ENCODE data around the gene SCD5.

DNA sequence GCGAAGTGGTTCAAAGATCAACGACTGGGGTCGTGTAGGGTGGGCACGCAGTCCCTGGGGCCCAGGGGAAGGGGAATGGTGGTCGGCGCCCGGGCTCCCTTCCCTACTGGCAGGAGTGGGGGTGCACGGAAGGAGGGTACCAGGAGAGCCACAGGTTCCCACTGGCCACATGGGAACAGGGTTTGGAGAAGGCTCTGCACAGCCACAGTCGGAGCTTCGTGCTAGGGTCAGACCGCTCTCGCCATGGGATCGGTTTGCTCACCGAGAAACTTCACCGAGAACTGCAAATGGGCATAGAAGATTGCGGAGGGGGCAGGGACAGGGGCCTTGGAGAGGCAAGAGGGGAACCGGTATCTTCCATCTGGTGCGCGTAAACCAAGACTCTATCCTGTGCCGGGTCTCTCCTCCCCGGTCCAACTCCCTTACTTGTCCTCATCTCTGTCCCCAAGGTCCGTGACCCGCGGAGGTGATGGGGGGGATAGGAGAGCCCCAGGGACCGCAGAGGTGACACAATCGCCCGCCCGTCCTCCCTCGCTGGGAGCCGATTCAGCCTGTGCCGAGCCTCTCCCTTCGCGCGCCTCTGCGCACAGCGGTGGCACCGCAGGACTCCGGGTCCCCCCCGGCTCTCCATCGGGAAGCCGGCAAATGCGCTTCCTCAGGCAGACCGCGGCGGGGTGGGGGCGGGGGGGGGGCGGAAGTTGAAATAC is 1.0 kb downstream of the SCD5 start:
- TF ChIP-seq, protein P1, sequence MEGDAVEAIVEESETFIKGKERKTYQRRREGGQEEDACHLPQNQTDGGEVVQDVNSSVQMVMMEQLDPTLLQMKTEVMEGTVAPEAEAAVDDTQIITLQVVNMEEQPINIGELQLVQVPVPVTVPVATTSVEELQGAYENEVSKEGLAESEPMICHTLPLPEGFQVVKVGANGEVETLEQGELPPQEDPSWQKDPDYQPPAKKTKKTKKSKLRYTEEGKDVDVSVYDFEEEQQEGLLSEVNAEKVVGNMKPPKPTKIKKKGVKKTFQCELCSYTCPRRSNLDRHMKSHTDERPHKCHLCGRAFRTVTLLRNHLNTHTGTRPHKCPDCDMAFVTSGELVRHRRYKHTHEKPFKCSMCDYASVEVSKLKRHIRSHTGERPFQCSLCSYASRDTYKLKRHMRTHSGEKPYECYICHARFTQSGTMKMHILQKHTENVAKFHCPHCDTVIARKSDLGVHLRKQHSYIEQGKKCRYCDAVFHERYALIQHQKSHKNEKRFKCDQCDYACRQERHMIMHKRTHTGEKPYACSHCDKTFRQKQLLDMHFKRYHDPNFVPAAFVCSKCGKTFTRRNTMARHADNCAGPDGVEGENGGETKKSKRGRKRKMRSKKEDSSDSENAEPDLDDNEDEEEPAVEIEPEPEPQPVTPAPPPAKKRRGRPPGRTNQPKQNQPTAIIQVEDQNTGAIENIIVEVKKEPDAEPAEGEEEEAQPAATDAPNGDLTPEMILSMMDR (conservative IDR thresholded peaks at IDR 0.05; ENCODE audit: low read depth, low read length), result no peak
- TF ChIP-seq POLR2A (IDR thresholded peaks at IDR 0.05; ENCODE audit: low read depth, low read length), result no peak
- TF ChIP-seq RCOR1 (IDR thresholded peaks at IDR 0.05; ENCODE audit: insufficient replicate concordance, low read length), result no peak
- no peak for TF ChIP-seq RAD21 (IDR thresholded peaks at IDR 0.05; ENCODE audit: low read length)
- TF ChIP-seq, protein P2, sequence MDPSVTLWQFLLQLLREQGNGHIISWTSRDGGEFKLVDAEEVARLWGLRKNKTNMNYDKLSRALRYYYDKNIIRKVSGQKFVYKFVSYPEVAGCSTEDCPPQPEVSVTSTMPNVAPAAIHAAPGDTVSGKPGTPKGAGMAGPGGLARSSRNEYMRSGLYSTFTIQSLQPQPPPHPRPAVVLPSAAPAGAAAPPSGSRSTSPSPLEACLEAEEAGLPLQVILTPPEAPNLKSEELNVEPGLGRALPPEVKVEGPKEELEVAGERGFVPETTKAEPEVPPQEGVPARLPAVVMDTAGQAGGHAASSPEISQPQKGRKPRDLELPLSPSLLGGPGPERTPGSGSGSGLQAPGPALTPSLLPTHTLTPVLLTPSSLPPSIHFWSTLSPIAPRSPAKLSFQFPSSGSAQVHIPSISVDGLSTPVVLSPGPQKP (IDR thresholded peaks at IDR 0.05; ENCODE audit: borderline replicate concordance, low read depth, low read length), result no peak
- TF ChIP-seq, protein P3, sequence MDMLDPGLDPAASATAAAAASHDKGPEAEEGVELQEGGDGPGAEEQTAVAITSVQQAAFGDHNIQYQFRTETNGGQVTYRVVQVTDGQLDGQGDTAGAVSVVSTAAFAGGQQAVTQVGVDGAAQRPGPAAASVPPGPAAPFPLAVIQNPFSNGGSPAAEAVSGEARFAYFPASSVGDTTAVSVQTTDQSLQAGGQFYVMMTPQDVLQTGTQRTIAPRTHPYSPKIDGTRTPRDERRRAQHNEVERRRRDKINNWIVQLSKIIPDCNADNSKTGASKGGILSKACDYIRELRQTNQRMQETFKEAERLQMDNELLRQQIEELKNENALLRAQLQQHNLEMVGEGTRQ (IDR thresholded peaks at IDR 0.05; ENCODE audit: low read depth, low read length), result no peak
- no peak for TF ChIP-seq CEBPB (IDR thresholded peaks at IDR 0.05; ENCODE audit: low read depth, low read length)
- no peak for TF ChIP-seq FOS (IDR thresholded peaks at IDR 0.05; ENCODE audit: low read depth, low read length)
- no peak for TF ChIP-seq MAFK (IDR thresholded peaks at IDR 0.05; ENCODE audit: low read depth, low read length)
- no peak for TF ChIP-seq RFX5 (IDR thresholded peaks at IDR 0.05; ENCODE audit: low read depth, low read length)

All from IMR-90 (cell line).